Right atrium auricular region (tissue), 2 donors: ENCODE measurements around the gene SPNS1. TPM values are rescaled to one million over a fixed set of nuclear protein-coding genes. Genes with fewer than 3 reads are reported as not detected.

ENCODE experiments used
- DNase-seq: peaks from one replicate; pipeline ENCODE4 v3.0.0-alpha.2; 2019; ENCODE audit warnings: low spot score
- H3K27ac ChIP-seq, 2 donors: fragments of 200-600 bp; sonication (generic); 1 replicate in 1 of 2; 2 replicates in 1 of 2; pipeline ENCODE4 v1.5.1; 2016 to 2019
- H3K27me3 ChIP-seq, 2 donors: fragments of 200-600 bp; sonication (generic); one replicate each; pipeline versions ENCODE4 v1.5.1 to v1.6.0; 2017 to 2019
- H3K36me3 ChIP-seq: fragments of 200-600 bp; sonication (generic); one replicate; pipeline ENCODE4 v1.5.1; 2016
- H3K4me1 ChIP-seq, 2 donors: fragments of 200-600 bp; sonication (generic); one replicate each; pipeline versions ENCODE4 v1.5.1 to v1.6.0; 2017 to 2019
- H3K4me3 ChIP-seq, 2 donors: fragments of 200-600 bp; sonication (generic); 1 replicate in 1 of 2; 2 replicates in 1 of 2; pipeline ENCODE4 v1.5.1; 2017 to 2019; ENCODE audit warnings: mild to moderate bottlenecking in 1 of 2, moderate library complexity in 1 of 2
- H3K9me3 ChIP-seq, 2 donors: fragments of 200-600 bp; sonication (generic); one replicate each; pipeline ENCODE4 v1.5.1; 2019
- total RNA-seq, 2 donors: library from RNA; depleted of rRNA; stranded (reverse); fragments of >200 nt; gene quantifications; one replicate each; pipeline ENCODE4 v1.1.0, GENCODE V29; 2016
- TF ChIP-seq, protein P1 (sequence below), 2 donors: fragments of 200-600 bp; sonication (generic); IDR thresholded peaks; one replicate each; pipeline ENCODE4 v1.5.1; 2019; ENCODE audit warnings: antibody characterized with exemption in 2 of 2

Gene SPNS1
- total RNA-seq, 2 donors from 2014 or later = 11.9 to 12.8 TPM

- TF ChIP-seq, protein P1, sequence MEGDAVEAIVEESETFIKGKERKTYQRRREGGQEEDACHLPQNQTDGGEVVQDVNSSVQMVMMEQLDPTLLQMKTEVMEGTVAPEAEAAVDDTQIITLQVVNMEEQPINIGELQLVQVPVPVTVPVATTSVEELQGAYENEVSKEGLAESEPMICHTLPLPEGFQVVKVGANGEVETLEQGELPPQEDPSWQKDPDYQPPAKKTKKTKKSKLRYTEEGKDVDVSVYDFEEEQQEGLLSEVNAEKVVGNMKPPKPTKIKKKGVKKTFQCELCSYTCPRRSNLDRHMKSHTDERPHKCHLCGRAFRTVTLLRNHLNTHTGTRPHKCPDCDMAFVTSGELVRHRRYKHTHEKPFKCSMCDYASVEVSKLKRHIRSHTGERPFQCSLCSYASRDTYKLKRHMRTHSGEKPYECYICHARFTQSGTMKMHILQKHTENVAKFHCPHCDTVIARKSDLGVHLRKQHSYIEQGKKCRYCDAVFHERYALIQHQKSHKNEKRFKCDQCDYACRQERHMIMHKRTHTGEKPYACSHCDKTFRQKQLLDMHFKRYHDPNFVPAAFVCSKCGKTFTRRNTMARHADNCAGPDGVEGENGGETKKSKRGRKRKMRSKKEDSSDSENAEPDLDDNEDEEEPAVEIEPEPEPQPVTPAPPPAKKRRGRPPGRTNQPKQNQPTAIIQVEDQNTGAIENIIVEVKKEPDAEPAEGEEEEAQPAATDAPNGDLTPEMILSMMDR (IDR thresholded peaks at IDR 0.05) = no peak
- no peak overlapping the region for H3K4me3 ChIP-seq
- H3K36me3 ChIP-seq = peaks cover 40% of the 10 kb centered on the region
These were observed 11.9 kb downstream of the SPNS1 start for GRCh38 chr16:28986492-28986891.

GRCh38 chr16:28987170-28987853 lies 12.7 kb downstream of the SPNS1 start:
- Histone ChIP-seq H3K36me3 (peaks cover 38% of the 10 kb centered on the region), H3K9me3 (peaks cover 0 to 10% of the 10 kb centered on the region in 2 donors), H3K27me3 (no peaks in the 10 kb centered on the region), H3K4me1 (no peaks in the 10 kb centered on the region), H3K27ac (no peak overlapping the region), H3K4me3 (no peak overlapping the region)
- no peak for DNase-seq
- TF ChIP-seq, protein P1 (IDR thresholded peaks at IDR 0.05) = no peak

More at GRCh38 chr16:28986492-28986891, 11.9 kb downstream of the SPNS1 start:
- DNase-seq = no peak
- Histone ChIP-seq H3K27ac (no peak overlapping the region), H3K4me1 (no peaks in the 10 kb centered on the region), H3K27me3 (no peaks in the 10 kb centered on the region), H3K9me3 (peaks cover 0 to 10% of the 10 kb centered on the region in 2 donors)

- no peak overlapping the region for H3K27ac ChIP-seq
- peaks cover 19% of the 10 kb centered on the region for H3K36me3 ChIP-seq
- H3K27me3 ChIP-seq = no peaks in the 10 kb centered on the region
- H3K4me1 ChIP-seq = no peaks in the 10 kb centered on the region
- no peak for DNase-seq
- peaks cover 0 to 10% of the 10 kb centered on the region in 2 donors for H3K9me3 ChIP-seq
- TF ChIP-seq, protein P1 (IDR thresholded peaks at IDR 0.05) = no peak
- H3K4me3 ChIP-seq = no peak overlapping the region
These were observed 14.8 kb downstream of the SPNS1 start for GRCh38 chr16:28989363-28989762.

- H3K36me3 ChIP-seq = peaks cover 14% of the 10 kb centered on the region
- peaks cover 0 to 10% of the 10 kb centered on the region in 2 donors for H3K9me3 ChIP-seq
- no peak for DNase-seq
- no peak overlapping the region for H3K27ac ChIP-seq
- TF ChIP-seq, protein P1 (IDR thresholded peaks at IDR 0.05) = no peak
- H3K4me1 ChIP-seq = no peaks in the 10 kb centered on the region
- no peak overlapping the region for H3K4me3 ChIP-seq
- H3K27me3 ChIP-seq = no peaks in the 10 kb centered on the region
These were observed 15.9 kb downstream of the SPNS1 start for GRCh38 chr16:28990375-28991040.

DNA sequence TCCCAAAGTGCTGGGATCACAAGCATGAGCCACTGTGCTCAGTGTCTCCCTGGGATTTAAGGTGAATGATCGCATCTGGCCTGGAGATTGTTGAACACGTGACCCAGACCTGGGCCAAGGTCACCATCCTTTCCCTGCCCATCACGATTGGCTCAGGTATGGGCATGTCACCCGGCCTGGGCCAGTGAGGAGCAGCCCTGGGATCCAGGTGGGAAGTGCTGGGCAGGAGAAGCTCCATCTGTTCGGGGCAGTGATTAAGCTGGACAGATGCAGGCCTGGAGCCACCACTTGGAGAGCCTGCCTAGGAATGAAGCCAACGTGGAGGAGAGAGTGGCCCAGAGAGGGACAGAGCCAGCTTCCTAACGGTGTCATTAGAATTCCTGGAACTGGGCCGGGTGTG lies 17.1 kb downstream of the SPNS1 start:
- peaks cover 7% of the 10 kb centered on the region for H3K36me3 ChIP-seq
- TF ChIP-seq, protein P1 (IDR thresholded peaks at IDR 0.05) = no peak
- DNase-seq = no peak
- H3K27me3 ChIP-seq = no peaks in the 10 kb centered on the region
- H3K4me1 ChIP-seq = no peaks in the 10 kb centered on the region
- H3K9me3 ChIP-seq = peaks cover 0 to 8% of the 10 kb centered on the region in 2 donors
- H3K4me3 ChIP-seq = no peak overlapping the region
- H3K27ac ChIP-seq = no peak overlapping the region
